Thymus (tissue), 11 donors: ENCODE measurements around the gene NRXN3. TPM values are rescaled to one million over a fixed set of nuclear protein-coding genes. Genes with fewer than 3 reads are reported as not detected.

Experiments used
- DNase-seq, 9 donors: peaks; one replicate each; pipeline ENCODE4 v3.0.0-alpha.2; 2013; ENCODE audit warnings: low spot score in 9 of 9, low read depth in 6 of 9, missing footprints in 1 of 9
- H3K27ac ChIP-seq, 2 donors: one replicate each; pipeline ENCODE4 v1.5.1; 2013; ENCODE audit warnings: control low read depth in 1 of 2, low read depth in 1 of 2, low read length in 1 of 2, mild to moderate bottlenecking in 1 of 2, moderate library complexity in 1 of 2
- H3K27me3 ChIP-seq, 2 donors: one replicate each; pipeline ENCODE4 v1.5.1; 2013; ENCODE audit warnings: low read length in 1 of 2; ENCODE audit not compliant: control insufficient read depth in 2 of 2, insufficient read depth in 1 of 2
- H3K36me3 ChIP-seq, 2 donors: one replicate each; pipeline ENCODE4 v1.5.1; 2013; ENCODE audit warnings: low read length in 1 of 2, mild to moderate bottlenecking in 1 of 2, moderate library complexity in 1 of 2; ENCODE audit not compliant: control insufficient read depth in 2 of 2, insufficient read depth in 2 of 2
- H3K4me1 ChIP-seq, 2 donors: one replicate each; pipeline ENCODE4 v1.5.1; 2013; ENCODE audit warnings: low read length in 2 of 2; ENCODE audit not compliant: control insufficient read depth in 2 of 2, insufficient read depth in 2 of 2
- H3K4me3 ChIP-seq, 2 donors: one replicate each; pipeline ENCODE4 v1.5.1; 2013; ENCODE audit warnings: low read length in 2 of 2, control low read depth in 1 of 2, mild to moderate bottlenecking in 1 of 2
- H3K9me3 ChIP-seq, 2 donors: one replicate each; pipeline ENCODE4 v1.5.1; 2013; ENCODE audit warnings: low read length in 1 of 2, mild to moderate bottlenecking in 1 of 2; ENCODE audit not compliant: control insufficient read depth in 2 of 2, insufficient read depth in 1 of 2
- WGBS: extraction: QIAGEN DNeasy Blood & Tissue Kit; methylation state at CpG from one replicate; pipeline ENCODE4 v1.1.7; 2013; 5-methylcytosine and 5-hydroxymethylcytosine counted together
- polyA plus RNA-seq: library from polyadenylated mRNA; stranded (reverse); fragments of 200-250 nt; gene quantifications from one replicate; pipeline ENCODE4 v1.2.3, GENCODE V29; 2013
- total RNA-seq: library from RNA; stranded (reverse); fragments of 120-200 nt; gene quantifications from one replicate; pipeline ENCODE4 v1.2.4, GENCODE V29; 2013
- donor health status: healthy.

Gene NRXN3
- total and polyA plus RNA-seq, 2 donors, result 1.5 to 3.7 TPM

DNA sequence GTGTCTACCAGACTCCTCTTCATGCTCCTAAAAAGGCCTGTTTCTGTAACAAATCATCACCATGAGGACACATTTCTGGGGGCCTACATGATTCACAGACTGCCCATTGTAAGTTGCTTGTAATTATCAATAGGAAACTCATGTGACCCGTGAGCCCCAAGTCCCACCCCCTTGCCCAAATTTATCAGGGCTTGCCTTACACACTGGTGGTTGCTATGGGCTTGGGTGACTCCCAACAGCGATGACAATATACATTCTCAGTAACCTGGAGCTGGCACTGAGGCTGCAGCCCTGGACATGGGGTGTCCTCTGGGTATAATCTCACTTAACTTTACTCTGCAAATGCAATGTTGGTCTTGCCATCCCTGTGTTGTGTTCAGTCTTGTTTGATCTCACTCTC is 149.2 kb downstream of the NRXN3 start:
- Histone ChIP-seq H3K4me3 (no peak overlapping the region), H3K36me3 (no peaks in the 10 kb centered on the region), H3K27me3 (no peaks in the 10 kb centered on the region), H3K27ac (no peak overlapping the region), H3K4me1 (no peaks in the 10 kb centered on the region), H3K9me3 (no peaks in the 10 kb centered on the region)
- no peak for DNase-seq
- 84% methylated on average over 2 of the region's 2 CpGs for WGBS

DNA sequence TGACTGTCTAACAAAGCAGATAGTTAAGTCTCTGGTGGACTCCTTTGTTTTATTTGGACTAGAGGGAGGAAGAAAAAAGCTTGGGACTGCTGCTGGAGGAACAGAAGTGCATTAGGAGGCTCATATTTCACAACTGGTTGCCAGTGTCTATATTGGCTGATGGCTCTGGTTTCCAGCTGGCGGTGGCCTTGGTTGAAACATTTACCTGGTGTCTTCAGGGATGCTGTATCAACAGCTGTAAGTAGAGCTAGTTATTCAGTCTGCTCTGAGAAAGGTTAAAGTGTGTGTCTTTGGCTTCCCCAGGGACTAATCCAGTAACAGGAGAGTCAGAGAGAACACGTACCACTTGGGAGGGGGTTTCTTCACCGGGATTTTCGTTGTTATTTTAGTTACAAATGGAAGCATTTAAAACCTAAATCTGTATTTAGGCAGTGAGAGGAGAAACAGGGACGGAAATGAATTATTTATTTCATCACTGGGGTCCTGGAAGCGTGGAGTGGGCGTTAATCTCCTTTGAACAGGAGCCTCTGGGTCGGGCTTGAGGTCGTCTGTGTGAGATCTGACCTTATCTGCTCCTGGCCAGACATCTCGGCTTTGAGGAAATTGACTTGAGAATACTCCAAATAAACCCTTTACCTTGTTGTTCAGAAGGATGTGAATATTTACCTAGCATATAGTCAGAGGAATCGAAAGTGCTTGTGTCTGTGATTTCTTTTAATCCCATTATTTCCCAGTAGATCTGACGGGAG is 149.9 kb downstream of the NRXN3 start:
- Histone ChIP-seq H3K27ac (no peak overlapping the region), H3K36me3 (no peaks in the 10 kb centered on the region), H3K9me3 (no peaks in the 10 kb centered on the region), H3K4me3 (no peak overlapping the region), H3K4me1 (no peaks in the 10 kb centered on the region), H3K27me3 (no peaks in the 10 kb centered on the region)
- WGBS, result 28% methylated on average over 12 of the region's 12 CpGs
- DNase-seq, result peak in 1 of 9 donors; percentile 23

DNA sequence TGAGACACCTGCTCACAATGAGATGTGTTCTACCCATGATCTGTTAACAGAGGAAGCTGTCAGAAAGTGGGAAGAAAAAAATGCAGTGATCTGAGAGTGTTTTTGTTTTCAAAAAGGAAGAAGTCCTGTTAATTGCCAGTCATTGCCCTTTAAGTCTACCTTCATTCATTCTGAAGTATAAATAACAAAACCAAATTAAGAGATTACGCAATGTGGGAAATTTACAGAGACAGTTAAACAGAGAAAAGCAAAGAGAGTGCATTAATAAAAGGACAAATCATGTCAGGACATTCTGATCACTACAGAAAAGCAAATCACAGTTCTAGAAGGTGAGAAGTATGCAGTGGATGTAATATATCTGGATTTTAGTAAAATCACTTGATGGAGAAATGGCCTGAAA is 154.2 kb downstream of the NRXN3 start:
- Histone ChIP-seq H3K4me3 (no peak overlapping the region), H3K36me3 (no peaks in the 10 kb centered on the region), H3K4me1 (no peaks in the 10 kb centered on the region), H3K27me3 (no peaks in the 10 kb centered on the region), H3K9me3 (no peaks in the 10 kb centered on the region), H3K27ac (no peak overlapping the region)
- WGBS, result 97% methylated on average over 1 of the region's 1 CpG
- no peak for DNase-seq

DNA sequence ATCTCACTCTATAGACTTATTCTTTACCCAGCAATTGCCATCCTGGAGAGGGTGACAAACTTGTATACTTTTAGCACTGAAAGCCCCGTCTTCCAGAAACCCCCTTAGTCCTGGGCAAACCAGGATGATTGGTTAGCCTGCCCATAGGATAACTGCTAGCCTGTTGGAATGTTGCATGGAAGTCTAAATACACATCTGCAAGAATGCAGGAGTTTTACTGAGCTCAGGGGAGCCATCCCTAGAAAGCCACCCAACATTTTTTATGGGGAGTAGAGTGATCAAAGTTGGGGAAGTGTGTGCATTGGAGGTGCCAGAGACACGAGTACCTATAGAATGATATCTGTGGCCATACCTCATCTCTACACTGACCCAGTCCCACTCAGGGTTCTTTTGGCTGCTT is 155.7 kb downstream of the NRXN3 start:
- no peaks in the 10 kb centered on the region for H3K9me3 ChIP-seq
- H3K27me3 ChIP-seq, result no peaks in the 10 kb centered on the region
- no peaks in the 10 kb centered on the region for H3K4me1 ChIP-seq
- no peak overlapping the region for H3K4me3 ChIP-seq
- H3K36me3 ChIP-seq, result no peaks in the 10 kb centered on the region
- WGBS, result 71% methylated on average over 2 of the region's 2 CpGs
- no peak overlapping the region for H3K27ac ChIP-seq
- DNase-seq, result no peak

DNA sequence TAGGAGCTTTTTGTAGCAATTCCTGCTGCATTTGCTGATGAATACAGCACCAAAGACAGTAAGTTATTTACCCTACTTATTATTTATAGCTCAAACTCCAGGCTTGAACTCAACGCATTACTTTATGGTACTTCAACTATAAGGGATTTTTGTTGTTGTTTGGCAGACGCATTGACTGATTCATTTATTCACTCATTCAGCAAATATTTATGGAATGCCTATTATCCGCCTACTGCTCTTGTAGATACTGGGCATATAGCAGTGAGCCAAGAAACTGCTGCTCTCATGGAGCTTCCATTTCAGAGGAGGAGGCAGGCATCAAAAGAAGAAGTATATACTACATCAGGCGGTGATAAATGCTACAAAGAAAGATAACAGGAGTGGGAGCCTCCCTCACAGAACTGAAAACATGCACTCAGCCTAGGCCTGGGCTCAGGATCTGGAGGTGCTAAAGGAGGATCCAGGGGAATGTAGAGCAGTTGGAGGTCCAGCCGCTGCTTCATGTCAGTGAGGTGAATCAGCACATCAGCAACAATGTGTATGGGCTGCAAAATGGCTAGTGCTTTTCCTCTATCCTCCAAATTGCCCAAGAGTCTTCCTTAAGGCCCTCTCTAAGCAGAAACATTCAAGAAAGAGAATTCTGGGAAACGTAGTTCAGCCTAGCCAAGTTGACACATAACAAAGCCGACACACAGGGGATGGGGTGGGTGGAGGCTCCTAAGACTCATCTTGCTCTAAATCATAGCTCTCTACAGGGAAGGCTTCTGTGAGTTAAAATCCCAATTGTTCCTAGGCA is 157.5 kb downstream of the NRXN3 start:
- DNase-seq, result no peak
- Histone ChIP-seq H3K4me1 (no peaks in the 10 kb centered on the region), H3K9me3 (no peaks in the 10 kb centered on the region), H3K36me3 (no peaks in the 10 kb centered on the region), H3K27ac (no peak overlapping the region), H3K4me3 (no peak overlapping the region), H3K27me3 (no peaks in the 10 kb centered on the region)
- WGBS, result 91% methylated on average over 7 of the region's 7 CpGs

DNA sequence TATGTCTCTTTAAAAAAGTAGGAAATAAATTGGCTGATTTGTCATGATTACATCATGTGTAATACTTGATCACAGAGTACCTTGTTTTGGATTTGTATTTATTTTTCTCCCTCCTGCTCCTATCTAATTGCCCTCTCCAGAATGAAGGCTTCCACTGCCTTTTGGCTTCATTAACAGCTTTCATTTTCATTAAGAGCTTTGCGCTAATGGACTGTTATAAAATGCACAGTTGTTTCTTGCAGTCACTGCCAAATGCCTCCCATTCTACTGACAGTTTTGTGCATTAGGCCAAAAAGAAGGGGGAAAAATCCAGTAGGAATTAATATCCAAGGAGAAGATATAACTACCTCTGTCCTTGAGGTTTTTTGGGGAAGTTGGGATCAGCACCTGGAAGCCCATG is 159.2 kb downstream of the NRXN3 start:
- Histone ChIP-seq H3K36me3 (no peaks in the 10 kb centered on the region), H3K27me3 (no peaks in the 10 kb centered on the region), H3K9me3 (no peaks in the 10 kb centered on the region), H3K4me1 (no peaks in the 10 kb centered on the region), H3K4me3 (no peak overlapping the region), H3K27ac (no peak overlapping the region)
- 93% methylated on average over 1 of the region's 1 CpG for WGBS
- no peak for DNase-seq

DNA sequence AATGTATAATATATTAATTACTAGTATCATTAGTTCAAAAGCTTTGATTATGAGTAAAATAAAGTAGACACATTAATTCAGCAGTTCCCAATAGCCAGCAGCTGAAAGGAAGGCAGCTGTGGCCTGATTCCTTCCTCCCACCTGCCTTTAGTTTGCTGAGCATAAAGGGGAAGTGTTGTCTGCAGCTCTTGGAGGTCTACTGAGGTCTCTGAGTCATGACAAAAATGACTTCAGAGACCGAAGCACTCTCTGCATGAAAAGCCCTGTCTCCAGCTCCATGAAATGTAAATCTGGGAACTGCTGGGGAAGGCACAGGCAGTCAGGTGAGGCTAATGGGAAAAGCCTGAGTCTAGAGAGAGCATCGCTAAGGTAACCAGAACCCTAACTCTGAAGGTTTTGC is 165.4 kb downstream of the NRXN3 start:
- DNase-seq, result no peak
- 71% methylated on average over 2 of the region's 2 CpGs for WGBS
- Histone ChIP-seq H3K9me3 (no peaks in the 10 kb centered on the region), H3K27ac (no peak overlapping the region), H3K4me1 (peaks cover 0 to 2% of the 10 kb centered on the region in 2 donors), H3K36me3 (no peaks in the 10 kb centered on the region), H3K4me3 (no peak overlapping the region), H3K27me3 (no peaks in the 10 kb centered on the region)

DNA sequence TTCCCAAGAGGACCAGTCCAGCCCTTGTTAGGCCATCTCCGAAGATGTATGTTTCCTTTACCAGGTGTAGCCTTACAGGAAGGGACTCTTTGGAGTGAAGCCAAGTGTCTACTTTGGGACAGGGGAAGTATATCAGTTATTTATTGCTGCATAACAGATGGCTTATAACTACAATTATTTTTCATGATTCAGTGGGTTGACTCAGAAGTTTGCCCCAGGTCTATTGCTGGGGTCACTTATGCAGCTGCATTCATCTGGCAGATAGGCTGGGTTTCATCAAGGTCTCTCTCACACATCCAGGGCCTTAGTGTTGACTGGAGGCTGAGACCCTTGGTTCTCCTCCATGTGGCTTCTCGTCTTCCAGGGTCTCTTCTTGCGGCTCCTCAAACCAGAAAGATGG is 170.1 kb downstream of the NRXN3 start:
- Histone ChIP-seq H3K4me3 (no peak overlapping the region), H3K36me3 (no peaks in the 10 kb centered on the region)
- WGBS, result 92% methylated on average over 3 of the region's 3 CpGs

DNA sequence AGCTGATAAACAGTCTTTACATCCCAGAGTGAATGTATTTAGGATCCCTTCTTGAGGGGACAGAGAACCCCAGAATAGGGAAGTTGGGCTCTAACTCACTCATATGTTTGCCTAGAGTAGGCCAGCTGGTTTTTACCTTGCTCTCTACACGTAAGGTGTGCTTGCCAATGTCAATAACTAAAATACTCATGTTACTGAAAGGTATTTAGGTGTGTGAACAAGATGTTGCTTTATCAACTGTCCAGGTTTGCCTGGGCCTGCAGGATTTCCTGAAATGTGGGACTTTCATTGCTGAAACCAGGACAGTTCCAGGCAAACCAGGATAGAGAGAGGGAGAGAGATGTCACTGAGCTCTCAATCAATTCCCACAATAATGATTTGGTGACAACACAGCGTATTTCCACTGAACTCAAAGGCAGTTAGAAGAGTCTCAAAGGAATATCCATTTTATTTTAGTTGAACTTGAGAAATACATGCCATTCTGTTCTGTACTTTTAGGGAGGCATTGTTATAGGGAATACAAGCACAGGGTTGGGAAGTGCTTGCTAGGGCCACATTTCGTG is 171.7 kb downstream of the NRXN3 start:
- H3K9me3 ChIP-seq, result no peaks in the 10 kb centered on the region
- WGBS, result 79% methylated on average over 3 of the region's 3 CpGs
- H3K27ac ChIP-seq, result peak overlapping the region; percentile 20 to 42
- no peak overlapping the region for H3K4me3 ChIP-seq
- peaks cover 0 to 3% of the 10 kb centered on the region in 2 donors for H3K4me1 ChIP-seq
- peak in 1 of 9 donors; percentile 27 for DNase-seq
- no peaks in the 10 kb centered on the region for H3K27me3 ChIP-seq
- H3K36me3 ChIP-seq, result no peaks in the 10 kb centered on the region

More for the DNA sequence above, 170.1 kb downstream of the NRXN3 start:
- H3K27ac ChIP-seq, result peak overlapping the region in 1 of 2 donors; percentile 21
- no peak for DNase-seq
- peaks cover 0 to 3% of the 10 kb centered on the region in 2 donors for H3K4me1 ChIP-seq
- no peaks in the 10 kb centered on the region for H3K9me3 ChIP-seq
- no peaks in the 10 kb centered on the region for H3K27me3 ChIP-seq
